Esophagus squamous epithelium (tissue), 5 donors: ENCODE measurements around the gene TUBG2. TPM values are rescaled to one million over a fixed set of nuclear protein-coding genes. Genes with fewer than 3 reads are reported as not detected.

ENCODE experiments used
- DNase-seq: peaks from one replicate; lab custom pipeline; 2025; lab: John Stamatoyannopoulos, UW
- H3K27ac ChIP-seq, 4 donors: fragments of 200-600 bp; sonication (generic); one replicate each; pipeline ENCODE4 v1.5.1; 2016 to 2019; ENCODE audit warnings: mild to moderate bottlenecking in 1 of 4
- H3K27me3 ChIP-seq, 4 donors: fragments of 200-600 bp; sonication (generic); 1 replicate in 3 of 4; 2 replicates in 1 of 4; pipeline versions ENCODE4 v1.5.1 to v1.6.0; 2017 to 2021; ENCODE audit warnings: antibody characterized with exemption in 1 of 4
- H3K36me3 ChIP-seq, 3 donors: fragments of 200-600 bp; sonication (generic); one replicate each; pipeline ENCODE4 v1.5.1; 2016 to 2019
- H3K4me1 ChIP-seq, 3 donors: fragments of 200-600 bp; sonication (generic); one replicate each; pipeline ENCODE4 v1.5.1; 2017 to 2019
- H3K4me3 ChIP-seq, 4 donors: fragments of 200-600 bp; sonication (generic); 1 replicate in 3 of 4; 2 replicates in 1 of 4; pipeline ENCODE4 v1.5.1; 2016 to 2019; ENCODE audit warnings: mild to moderate bottlenecking in 2 of 4, moderate library complexity in 1 of 4
- H3K9me3 ChIP-seq, 3 donors: fragments of 200-600 bp; sonication (generic); one replicate each; pipeline ENCODE4 v1.5.1; 2016 to 2019
- CTCF ChIP-seq, 6 experiments: fragments of 450-650 bp in 4 of 6; fragments of 200-600 bp in 2 of 6; sonication (generic) in 2 of 6; IDR thresholded peaks; one replicate each; pipeline ENCODE4 v1.5.1; 2016 to 2019; ENCODE audit warnings: antibody characterized with exemption in 6 of 6, mild to moderate bottlenecking in 4 of 6, moderate library complexity in 4 of 6
- POLR2A ChIP-seq, 4 donors: fragments of 450-650 bp; IDR thresholded peaks; one replicate each; pipeline ENCODE4 v1.6.1; 2017; ENCODE audit warnings: antibody characterized with exemption in 4 of 4, mild to moderate bottlenecking in 4 of 4, moderate library complexity in 3 of 4
- WGBS, 2 donors: methylation state at CpG; one replicate each; pipeline ENCODE4 v1.1.5; 2018; 5-methylcytosine and 5-hydroxymethylcytosine counted together
- intact Hi-C: fragments of 100-400 bp; cut with DNase I; formaldehyde crosslinking; loops from one replicate; pipeline ENCODE4 v1.15.0; 2022
- total RNA-seq, 4 donors: library from RNA; depleted of rRNA; stranded (reverse); fragments of >200 nt; gene quantifications; one replicate each; pipeline ENCODE4 v1.1.0, GENCODE V29; 2016
- donor health status: DM: yes; HTN: yes; CAD: no.

Gene TUBG2
- total RNA-seq, 4 donors from 2014 or later: 7.1 to 14.5 (median 8.8) TPM

GRCh38 chr17:42692489-42692888 lies 33.4 kb downstream of the TUBG2 start:
- TF ChIP-seq POLR2A (IDR thresholded peaks at IDR 0.05) (no peak), CTCF (IDR thresholded peaks at IDR 0.05) (no peak)
- no peak overlapping the region for H3K27ac ChIP-seq
- no peak for DNase-seq
- no peak overlapping the region for H3K4me3 ChIP-seq
- no peaks in the 10 kb centered on the region for H3K27me3 ChIP-seq
- peaks cover 0 to 61% (median 0%) of the 10 kb centered on the region in 3 donors for H3K36me3 ChIP-seq
- WGBS, 2 donors: 72 to 85% methylated on average over 6 to 10 of the region's 11 CpGs
- intact Hi-C loops: no loop called here
- no peaks in the 10 kb centered on the region for H3K9me3 ChIP-seq
- no peaks in the 10 kb centered on the region for H3K4me1 ChIP-seq

- H3K36me3 ChIP-seq: peaks cover 0 to 74% (median 0%) of the 10 kb centered on the region in 3 donors
- no peak for DNase-seq
- peaks cover 0 to 9% (median 0%) of the 10 kb centered on the region in 3 donors for H3K4me1 ChIP-seq
- H3K4me3 ChIP-seq: no peak overlapping the region
- H3K27ac ChIP-seq: no peak overlapping the region
- H3K9me3 ChIP-seq: no peaks in the 10 kb centered on the region
- intact Hi-C loops: no loop called here
- 95 to 100% methylated on average over 2 to 3 of the region's 3 CpGs for WGBS, 2 donors
- no peaks in the 10 kb centered on the region for H3K27me3 ChIP-seq
- TF ChIP-seq CTCF (IDR thresholded peaks at IDR 0.05) (no peak), POLR2A (IDR thresholded peaks at IDR 0.05) (no peak)
Observed at GRCh38 chr17:42694524-42694923, 35.4 kb downstream of the TUBG2 start.

- 92 to 97% methylated on average over 6 to 10 of the region's 20 CpGs for WGBS, 2 donors
- H3K36me3 ChIP-seq: peaks cover 0 to 84% (median 0%) of the 10 kb centered on the region in 3 donors
- intact Hi-C loops: no loop called here
- TF ChIP-seq CTCF (IDR thresholded peaks at IDR 0.05) (no peak), POLR2A (IDR thresholded peaks at IDR 0.05) (no peak)
- H3K27me3 ChIP-seq: no peaks in the 10 kb centered on the region
- no peak for DNase-seq
- H3K4me1 ChIP-seq: peaks cover 0 to 12% (median 0%) of the 10 kb centered on the region in 3 donors
- no peak overlapping the region for H3K4me3 ChIP-seq
- no peaks in the 10 kb centered on the region for H3K9me3 ChIP-seq
- H3K27ac ChIP-seq: no peak overlapping the region
Observed at GRCh38 chr17:42695500-42695899, 36.4 kb downstream of the TUBG2 start.

- no peaks in the 10 kb centered on the region for H3K9me3 ChIP-seq
- DNase-seq: no peak
- peaks cover 0 to 12% (median 0%) of the 10 kb centered on the region in 3 donors for H3K4me1 ChIP-seq
- H3K4me3 ChIP-seq: no peak overlapping the region
- intact Hi-C loops: no loop called here
- peaks cover 7 to 90% (median 14%) of the 10 kb centered on the region in 3 donors for H3K36me3 ChIP-seq
- no peak for TF ChIP-seq CTCF (IDR thresholded peaks at IDR 0.05)
- TF ChIP-seq POLR2A (IDR thresholded peaks at IDR 0.05): no peak
- H3K27ac ChIP-seq: no peak overlapping the region
- 87 to 88% methylated on average over 12 to 19 of the region's 19 CpGs for WGBS, 2 donors
- no peaks in the 10 kb centered on the region for H3K27me3 ChIP-seq
Observed at GRCh38 chr17:42697108-42697811, 38.2 kb downstream of the TUBG2 start.

GRCh38 chr17:42698736-42699414 lies 39.8 kb downstream of the TUBG2 start:
- H3K9me3 ChIP-seq: no peaks in the 10 kb centered on the region
- H3K4me1 ChIP-seq: peaks cover 0 to 12% (median 0%) of the 10 kb centered on the region in 3 donors
- peaks cover 10 to 91% (median 28%) of the 10 kb centered on the region in 3 donors for H3K36me3 ChIP-seq
- H3K4me3 ChIP-seq: no peak overlapping the region
- no peak for DNase-seq
- H3K27ac ChIP-seq: peak overlapping the region in 2 of 4 donors; percentile 26 to 40
- TF ChIP-seq CTCF (IDR thresholded peaks at IDR 0.05) (no peak), POLR2A (IDR thresholded peaks at IDR 0.05) (no peak)
- no peaks in the 10 kb centered on the region for H3K27me3 ChIP-seq
- intact Hi-C loops: no loop called here
- 50% methylated on average over 1 of the region's 2 CpGs; no CpG with 5 or more reads in 1 of the 2 donors for WGBS, 2 donors
